GM18498 (cell line): ENCODE data around the gene DCTPP1.
"Not testable (repeated sequence)": the region's sequence is repeated elsewhere in the genome, so short reads cannot be mapped to it uniquely, and the experiment has no call there.

Source experiments
- ATAC-seq: cut with Tn5 transposase; IDR thresholded peaks from one replicate; pipeline ENCODE4 v1.9.1; 2021; ENCODE audit warnings: mild to moderate bottlenecking, moderate library complexity; ENCODE audit not compliant: unreplicated experiment

The DCTPP1 gene

GRCh38 chr16:30429678-30430427, at the start of gene DCTPP1:
DCTPP1 (minus strand) TSS chr16:30430030; CDS start chr16:30429980, 50 bp downstream.
- ATAC-seq: peak; percentile 97

GRCh38 chr16:30478766-30479478, 49.1 kb upstream of the DCTPP1 start:
- ATAC-seq: no peak

GRCh38 chr16:30477773-30478172, 47.9 kb upstream of the DCTPP1 start:
- not testable (repeated sequence) for ATAC-seq

GRCh38 chr16:30476991-30477390, 47.2 kb upstream of the DCTPP1 start:
- no peak for ATAC-seq

GRCh38 chr16:30474684-30475083, 44.9 kb upstream of the DCTPP1 start:
- ATAC-seq: no peak

- no peak for ATAC-seq
These were observed 44.2 kb upstream of the DCTPP1 start for GRCh38 chr16:30474074-30474452.

GRCh38 chr16:30473231-30474073, 43.6 kb upstream of the DCTPP1 start:
- no peak for ATAC-seq

- ATAC-seq: peak; percentile 66
These were observed 42.6 kb upstream of the DCTPP1 start, which contains the start of gene ITGAL for GRCh38 chr16:30472328-30472942. ITGAL (plus strand) TSS chr16:30472742; CDS start chr16:30472838, 96 bp downstream.

GRCh38 chr16:30470632-30470995, 40.8 kb upstream of the DCTPP1 start:
- no peak for ATAC-seq

- no peak for ATAC-seq
These were observed 40.3 kb upstream of the DCTPP1 start for GRCh38 chr16:30470170-30470512.

- ATAC-seq: no peak
These were observed 34.2 kb upstream of the DCTPP1 start for GRCh38 chr16:30464078-30464477.

GRCh38 chr16:30461426-30461825, 31.6 kb upstream of the DCTPP1 start:
- ATAC-seq: not testable (repeated sequence)

- no peak for ATAC-seq
These were observed 29.6 kb upstream of the DCTPP1 start for GRCh38 chr16:30459456-30459855.

- ATAC-seq: peak; percentile 85
These were observed 28.9 kb upstream of the DCTPP1 start for GRCh38 chr16:30458561-30459394.

GRCh38 chr16:30457743-30458560, 28.1 kb upstream of the DCTPP1 start:
- no peak for ATAC-seq

GRCh38 chr16:30457256-30457655, 27.4 kb upstream of the DCTPP1 start:
- no peak for ATAC-seq

GRCh38 chr16:30456302-30456701, 26.5 kb upstream of the DCTPP1 start:
- ATAC-seq: no peak

- not testable (repeated sequence) for ATAC-seq
These were observed 23.1 kb upstream of the DCTPP1 start for GRCh38 chr16:30452709-30453580.
